Breast epithelium (tissue), 4 donors: ENCODE data around the gene MRPL33. TPM values are rescaled to one million over a fixed set of nuclear protein-coding genes. Genes with fewer than 3 reads are reported as not detected.
A peak's percentile ranks its signal among the peaks of the same experiment; 100 is the strongest.

ENCODE experiments used
- DNase-seq, 2 donors: peaks; one replicate each; pipeline ENCODE4 v3.0.0-alpha.2; 2019; ENCODE audit warnings: low spot score in 2 of 2
- H3K27ac ChIP-seq, 2 donors: fragments of 200-600 bp; sonication (generic) in 1 of 2; one replicate each; pipeline ENCODE4 v1.5.1; 2016 to 2019; ENCODE audit warnings: mild to moderate bottlenecking in 1 of 2
- H3K27me3 ChIP-seq, 2 donors: fragments of 200-600 bp; sonication (generic) in 1 of 2; one replicate each; pipeline versions ENCODE4 v1.5.1 to v1.6.0; 2017 to 2019; ENCODE audit warnings: control low read depth in 1 of 2, mild to moderate bottlenecking in 1 of 2
- H3K36me3 ChIP-seq: fragments of 200-600 bp; one replicate; pipeline ENCODE4 v1.5.1; 2019
- H3K4me1 ChIP-seq, 2 donors: fragments of 200-600 bp; sonication (generic); one replicate each; pipeline ENCODE4 v1.5.1; 2016 to 2019; ENCODE audit warnings: control low read depth in 1 of 2
- H3K4me3 ChIP-seq, 3 donors: fragments of 200-600 bp; sonication (generic); 1 replicate in 2 of 3; 2 replicates in 1 of 3; pipeline ENCODE4 v1.5.1; 2016 to 2019; ENCODE audit warnings: mild to moderate bottlenecking in 3 of 3, moderate library complexity in 2 of 3
- H3K9me3 ChIP-seq, 2 donors: fragments of 200-600 bp; sonication (generic) in 1 of 2; one replicate each; pipeline ENCODE4 v1.5.1; 2016 to 2019; ENCODE audit warnings: control low read depth in 1 of 2
- CTCF ChIP-seq, 3 donors: fragments of 450-650 bp; IDR thresholded peaks; one replicate each; pipeline ENCODE4 v1.5.1; 2016 to 2017; ENCODE audit warnings: antibody characterized with exemption in 3 of 3, mild to moderate bottlenecking in 3 of 3, moderate library complexity in 3 of 3
- POLR2A ChIP-seq: fragments of 450-650 bp; IDR thresholded peaks from one replicate; pipeline ENCODE4 v1.6.1; 2016; ENCODE audit warnings: antibody characterized with exemption, mild to moderate bottlenecking, moderate library complexity
- POLR2AphosphoS5 ChIP-seq, 3 donors: sonication (generic); formaldehyde crosslinking; IDR thresholded peaks; one replicate each; pipeline ENCODE4 v1.6.1; 2017; ENCODE audit warnings: antibody characterized with exemption in 3 of 3
- intact Hi-C: fragments of 100-400 bp; cut with DNase I; formaldehyde crosslinking; loops from one replicate; pipeline ENCODE4 v1.15.1; 2023; ENCODE audit warnings: low total_unique reads
- total RNA-seq, 3 donors: library from RNA; depleted of rRNA; stranded (reverse); fragments of >200 nt; gene quantifications; one replicate each; pipeline ENCODE4 v1.1.0, GENCODE V29; 2016

MRPL33 gene
- total RNA-seq, 3 donors from 2014 or later: 88.2 to 93.3 (median 89.7) TPM

- Histone ChIP-seq H3K36me3 (no peaks in the 10 kb centered on the region), H3K4me3 (peak overlapping the region; percentile 37 to 66 (median 57)), H3K9me3 (no peaks in the 10 kb centered on the region), H3K4me1 (peaks cover 0 to 5% of the 10 kb centered on the region in 2 donors), H3K27me3 (no peaks in the 10 kb centered on the region), H3K27ac (peak overlapping the region; percentile 89 to 92)
- intact Hi-C loops: no loop called here
- no peak for DNase-seq
- TF ChIP-seq POLR2A (no peak), CTCF (IDR thresholded peaks at IDR 0.05) (no peak), POLR2AphosphoS5 (IDR thresholded peaks at IDR 0.05) (no peak)
Measured at GRCh38 chr2:27736031-27736889, 35.3 kb upstream of the MRPL33 start.

- no peaks in the 10 kb centered on the region for H3K9me3 ChIP-seq
- peaks cover 0 to 5% of the 10 kb centered on the region in 2 donors for H3K4me1 ChIP-seq
- H3K4me3 ChIP-seq: no peak overlapping the region
- no peak for DNase-seq
- H3K36me3 ChIP-seq: no peaks in the 10 kb centered on the region
- no peak for TF ChIP-seq POLR2AphosphoS5 (IDR thresholded peaks at IDR 0.05)
- TF ChIP-seq POLR2A: no peak
- no peak for TF ChIP-seq CTCF (IDR thresholded peaks at IDR 0.05)
- no peaks in the 10 kb centered on the region for H3K27me3 ChIP-seq
- peak overlapping the region; percentile 89 to 92 for H3K27ac ChIP-seq
- intact Hi-C loops: no loop called here
Measured at GRCh38 chr2:27736890-27737204, 34.7 kb upstream of the MRPL33 start.

DNA sequence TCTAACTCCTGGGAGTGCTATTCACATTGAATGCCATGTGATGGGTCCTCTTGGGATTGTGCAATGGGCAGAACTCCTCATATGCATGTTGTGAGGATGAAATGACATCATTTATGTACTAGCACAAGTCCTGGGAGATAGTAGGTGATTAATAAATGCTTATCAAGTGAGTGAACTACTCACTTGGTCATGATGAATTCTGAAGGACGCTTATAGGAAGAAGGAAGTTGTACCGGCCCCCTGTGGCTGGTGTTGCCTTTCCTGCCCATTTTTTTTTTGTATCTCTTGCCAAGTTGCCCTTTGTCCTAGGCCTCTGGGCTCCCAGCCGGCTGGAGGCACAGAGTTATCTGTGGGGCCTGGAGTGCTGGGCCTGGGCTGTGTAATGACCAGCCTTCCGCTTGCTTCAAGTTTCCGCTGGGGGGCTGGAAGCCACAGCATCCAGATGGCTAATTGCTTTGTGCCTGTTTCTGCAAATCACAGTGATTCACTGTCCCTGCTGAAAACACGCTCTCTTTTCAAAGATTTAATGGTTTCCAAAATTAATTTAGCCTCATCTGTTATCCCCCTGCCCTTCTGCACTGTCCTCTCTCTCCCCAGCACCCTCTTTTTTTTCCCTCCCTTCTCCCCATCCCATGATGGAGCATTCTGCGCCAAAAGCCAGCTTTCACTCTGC is 33.7 kb upstream of the MRPL33 start:
- TF ChIP-seq POLR2A (no peak), CTCF (IDR thresholded peaks at IDR 0.05) (no peak), POLR2AphosphoS5 (IDR thresholded peaks at IDR 0.05) (peak in 1 of 3 donors; percentile 47)
- H3K27ac ChIP-seq: peak overlapping the region in 1 of 2 donors; percentile 92
- no peaks in the 10 kb centered on the region for H3K36me3 ChIP-seq
- intact Hi-C loops: no loop called here
- peaks cover 0 to 5% of the 10 kb centered on the region in 2 donors for H3K4me1 ChIP-seq
- no peaks in the 10 kb centered on the region for H3K27me3 ChIP-seq
- no peak for DNase-seq
- no peak overlapping the region for H3K4me3 ChIP-seq
- no peaks in the 10 kb centered on the region for H3K9me3 ChIP-seq

- H3K4me3 ChIP-seq: no peak overlapping the region
- H3K9me3 ChIP-seq: no peaks in the 10 kb centered on the region
- no peak for DNase-seq
- peak overlapping the region in 1 of 2 donors; percentile 51 for H3K27ac ChIP-seq
- intact Hi-C loops: no loop called here
- H3K4me1 ChIP-seq: peaks cover 0 to 5% of the 10 kb centered on the region in 2 donors
- H3K27me3 ChIP-seq: no peaks in the 10 kb centered on the region
- no peak for TF ChIP-seq CTCF (IDR thresholded peaks at IDR 0.05)
- no peak for TF ChIP-seq POLR2A
- no peak for TF ChIP-seq POLR2AphosphoS5 (IDR thresholded peaks at IDR 0.05)
- H3K36me3 ChIP-seq: no peaks in the 10 kb centered on the region
Measured at GRCh38 chr2:27738349-27739057, 33.0 kb upstream of the MRPL33 start.

- H3K27ac ChIP-seq: no peak overlapping the region
- no peaks in the 10 kb centered on the region for H3K27me3 ChIP-seq
- no peak overlapping the region for H3K4me3 ChIP-seq
- no peaks in the 10 kb centered on the region for H3K9me3 ChIP-seq
- DNase-seq: no peak
- peaks cover 0 to 5% of the 10 kb centered on the region in 2 donors for H3K4me1 ChIP-seq
- intact Hi-C loops: no loop called here
- TF ChIP-seq POLR2AphosphoS5 (IDR thresholded peaks at IDR 0.05) (no peak), CTCF (IDR thresholded peaks at IDR 0.05) (no peak), POLR2A (no peak)
- H3K36me3 ChIP-seq: no peaks in the 10 kb centered on the region
Measured at GRCh38 chr2:27739058-27739373, 32.5 kb upstream of the MRPL33 start.
